ENCODE measurements around the gene CERS5.
"Not testable (repeated sequence)": the region's sequence is repeated elsewhere in the genome, so short reads cannot be mapped to it uniquely, and the experiment has no call there.

CERS5 gene

GRCh38 chr12:50186681-50187080 is 19.5 kb upstream of the CERS5 start:
- DNase-seq = no peak

GRCh38 chr12:50185970-50186663 is 18.9 kb upstream of the CERS5 start:
- peak; percentile 81 for DNase-seq

DNA sequence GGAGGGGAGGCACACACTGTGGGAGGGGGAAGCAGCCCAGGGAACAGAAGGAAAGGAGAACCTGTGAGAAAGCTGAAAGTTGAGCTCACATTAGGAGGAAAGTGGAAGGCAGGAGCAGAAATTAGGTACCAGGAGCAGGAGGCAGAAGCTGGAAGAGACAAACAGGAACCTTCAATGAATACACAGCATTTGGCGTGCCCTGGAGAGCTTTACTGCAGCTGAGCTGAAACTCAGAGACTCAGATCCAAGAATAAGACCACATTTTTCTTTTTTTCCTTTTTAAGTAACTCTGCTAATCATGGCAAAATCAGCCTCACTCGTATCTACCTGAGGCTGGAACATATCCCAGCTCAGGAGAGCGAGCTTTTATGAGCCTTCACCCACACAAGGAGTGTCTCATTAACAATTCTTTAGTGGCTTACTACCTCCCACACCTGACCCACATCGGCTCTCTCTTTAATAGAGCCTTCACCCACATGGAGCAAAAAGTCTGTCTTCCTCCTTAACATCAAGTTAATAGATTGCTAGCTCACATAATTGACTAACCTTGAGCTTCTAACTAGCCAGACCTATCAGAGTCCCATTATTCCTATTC is 18.2 kb upstream of the CERS5 start:
- DNase-seq = peak; percentile 49

- DNase-seq = no peak
Measured at GRCh38 chr12:50184261-50184660, 17.1 kb upstream of the CERS5 start.

GRCh38 chr12:50182461-50182860 is 15.3 kb upstream of the CERS5 start:
- DNase-seq = no peak

DNA sequence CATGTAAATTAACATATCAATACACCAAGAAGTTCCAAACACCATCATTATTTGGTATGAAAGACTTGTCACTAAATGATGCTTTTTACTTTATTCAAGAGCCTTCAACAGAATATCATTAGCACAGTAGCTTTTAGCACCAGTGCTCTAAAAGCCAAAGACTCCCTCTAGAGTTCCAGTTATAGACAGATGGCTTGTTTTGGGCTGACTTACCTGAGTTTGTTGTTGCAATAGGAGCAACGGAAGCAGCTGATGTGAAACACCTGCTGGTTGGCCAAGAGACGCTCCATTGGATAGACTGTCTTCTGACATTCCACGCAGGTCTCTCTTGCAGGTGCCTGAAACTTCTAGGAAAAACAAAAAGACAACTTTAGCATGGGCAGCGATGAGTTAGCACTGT is 14.5 kb upstream of the CERS5 start:
- DNase-seq = no peak

DNA sequence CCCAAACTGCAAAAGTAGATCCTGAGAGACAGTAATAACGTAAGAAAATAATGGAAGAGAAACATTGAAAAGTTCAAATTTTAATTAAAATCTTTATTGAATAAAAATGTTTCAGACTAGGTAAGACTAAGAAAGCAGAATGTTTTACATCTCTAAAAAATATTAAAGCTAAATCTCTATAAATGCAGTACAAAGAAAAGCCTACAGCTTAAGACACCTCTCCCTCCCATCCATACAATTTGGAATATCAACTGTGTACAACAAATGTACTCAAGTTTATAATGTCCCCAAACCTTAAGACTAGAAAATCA is 8.5 kb upstream of the CERS5 start:
- no peak for DNase-seq

- peak; percentile 20 for DNase-seq
Measured at GRCh38 chr12:50174971-50175715, 8.0 kb upstream of the CERS5 start.

DNA sequence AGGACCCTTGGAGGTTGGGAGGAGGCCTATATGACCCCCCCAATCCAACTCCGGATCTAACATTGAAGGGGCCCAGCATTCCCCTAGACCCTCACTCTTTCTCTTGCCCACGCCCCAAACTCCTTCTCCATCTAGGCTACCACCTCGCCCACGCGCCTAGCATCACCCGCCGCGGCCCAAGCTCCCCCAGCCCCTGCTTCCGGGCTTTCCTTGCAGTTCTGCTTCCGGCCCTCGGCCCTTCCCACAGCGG is 445 bp downstream of the CERS5 start:
- DNase-seq = no peak

GRCh38 chr12:50164963-50165362 is 2.2 kb downstream of the CERS5 start:
- DNase-seq = no peak

- DNase-seq = no peak
Measured at GRCh38 chr12:50162230-50162629, 4.9 kb downstream of the CERS5 start.

DNA sequence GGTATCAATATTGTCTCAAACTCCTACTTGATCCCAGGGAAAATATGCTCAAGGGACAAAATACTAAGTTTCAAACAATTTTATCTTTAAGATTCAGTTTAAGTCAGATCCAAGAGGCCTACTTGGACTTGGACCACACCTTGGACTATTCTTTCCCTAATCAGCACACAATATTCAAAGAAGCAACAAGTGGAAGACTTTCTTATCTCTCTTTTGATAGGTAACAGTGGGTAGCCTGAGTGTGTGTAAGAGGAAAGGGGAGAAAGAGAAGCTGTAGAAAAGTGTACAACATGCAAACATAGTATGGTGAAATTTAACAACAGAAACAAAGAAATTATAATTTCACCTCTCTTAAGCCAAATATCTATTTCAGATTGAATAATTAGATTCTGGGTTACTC is 6.5 kb downstream of the CERS5 start:
- no peak for DNase-seq

DNA sequence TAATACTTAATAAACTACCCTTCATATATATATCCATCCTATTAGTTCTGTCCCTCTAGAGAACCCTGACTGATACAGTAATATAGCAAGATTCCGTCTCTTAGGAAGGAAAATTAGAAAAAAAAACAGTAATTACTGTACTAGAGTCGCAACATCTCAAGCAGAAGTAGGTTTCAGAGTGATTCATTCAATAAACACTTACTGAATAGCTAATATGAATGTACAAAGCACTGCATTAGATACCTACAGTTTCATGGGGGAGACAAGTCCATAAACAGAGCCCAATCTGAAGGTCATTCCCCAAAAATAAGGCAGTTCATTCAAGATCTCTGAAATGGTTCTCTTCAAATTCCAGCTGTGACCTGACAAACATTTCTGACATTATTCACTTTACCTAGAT is 9.9 kb downstream of the CERS5 start:
- DNase-seq = no peak

DNA sequence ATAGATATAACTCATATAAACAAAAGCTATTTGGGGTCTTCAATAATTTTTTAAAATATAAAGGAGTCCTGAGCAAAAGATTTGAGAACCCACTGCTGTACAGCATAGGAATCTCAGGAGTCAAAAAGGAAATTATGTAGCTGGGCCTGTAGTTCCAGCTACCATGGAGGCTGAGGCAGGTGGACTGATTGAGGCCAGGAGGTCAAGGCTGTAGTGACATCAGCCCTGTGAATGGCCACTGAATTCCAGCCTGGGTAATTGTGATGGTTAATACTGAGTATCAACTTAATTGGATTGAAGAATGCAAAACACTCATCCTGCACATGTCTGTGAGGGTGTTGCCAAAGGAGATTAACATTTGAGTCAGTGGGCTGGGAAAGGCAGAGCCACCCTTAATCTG is 10.5 kb downstream of the CERS5 start:
- no peak for DNase-seq

- not testable (repeated sequence) for DNase-seq
Measured at GRCh38 chr12:50154947-50155346, 12.2 kb downstream of the CERS5 start.

DNA sequence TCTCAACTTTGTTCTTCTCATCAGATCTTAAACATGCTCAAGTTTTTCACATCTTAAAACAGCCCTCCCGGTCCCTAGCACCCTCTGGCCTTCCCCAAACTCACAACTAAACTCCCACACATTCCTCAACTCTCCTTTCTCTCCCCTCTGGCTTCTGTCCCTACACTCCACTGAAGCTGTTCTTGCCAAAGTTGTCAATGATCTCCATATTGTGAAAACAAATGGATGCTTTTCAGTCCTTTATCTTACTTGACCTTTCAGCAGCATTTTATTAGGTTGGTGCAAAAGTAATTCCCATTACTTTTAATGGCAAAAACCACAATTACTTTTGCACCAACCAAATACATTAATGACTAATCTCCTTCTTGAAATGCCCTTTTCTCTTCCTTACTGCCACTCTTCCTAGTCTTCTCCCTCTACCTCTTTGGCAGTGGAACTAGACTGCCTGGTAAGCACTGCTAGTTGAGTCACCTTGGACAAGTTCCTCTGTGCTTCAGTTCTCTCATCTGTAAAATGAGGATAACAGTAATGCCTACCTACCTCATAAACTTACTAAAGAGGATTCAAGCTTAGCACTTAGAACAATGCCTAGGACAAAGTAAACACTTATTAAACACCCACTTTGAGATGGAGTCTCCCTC is 16.0 kb downstream of the CERS5 start:
- DNase-seq = no peak

DNA sequence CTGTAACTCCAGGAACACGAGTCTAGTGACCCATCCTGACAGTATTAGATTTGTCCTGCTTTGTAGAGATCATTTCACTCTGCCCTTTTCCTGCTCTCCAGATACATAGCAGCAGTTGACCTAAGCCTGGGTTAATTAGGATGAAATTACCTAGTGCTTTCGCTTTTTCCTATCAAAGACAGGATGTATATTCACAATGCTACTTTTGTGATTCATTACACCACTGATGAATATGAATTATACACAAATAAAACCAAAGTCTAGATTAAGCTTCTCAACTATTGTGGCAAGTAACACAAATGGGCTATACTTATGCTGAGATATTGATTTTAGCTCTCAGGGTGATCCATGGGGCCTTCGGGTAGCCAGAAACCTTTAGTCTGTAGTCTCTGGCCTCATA is 17.9 kb downstream of the CERS5 start:
- no peak for DNase-seq

GRCh38 chr12:50148011-50148410 is 19.2 kb downstream of the CERS5 start:
- not testable (repeated sequence) for DNase-seq

DNA sequence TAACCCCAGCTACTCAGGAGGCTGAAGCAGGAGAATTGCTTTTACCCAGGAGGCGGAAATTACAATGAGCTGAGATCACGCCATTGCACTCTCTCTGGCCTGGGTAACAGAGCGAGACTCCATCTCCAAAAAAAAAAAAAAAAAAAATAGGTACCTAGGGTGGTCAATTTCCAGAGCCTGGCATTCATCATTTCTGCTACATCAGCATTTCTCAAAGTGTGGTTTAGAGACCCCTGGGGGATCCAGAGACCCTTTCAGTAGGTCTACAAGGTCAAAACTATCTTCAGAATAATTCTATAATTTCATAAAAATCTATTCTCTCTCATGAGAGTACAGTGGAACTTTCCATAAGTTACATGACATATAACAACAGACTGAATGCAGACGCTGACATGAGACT is 19.9 kb downstream of the CERS5 start:
- DNase-seq = no peak

- no peak for DNase-seq
Measured at GRCh38 chr12:50145439-50145838, 21.7 kb downstream of the CERS5 start.

DNA sequence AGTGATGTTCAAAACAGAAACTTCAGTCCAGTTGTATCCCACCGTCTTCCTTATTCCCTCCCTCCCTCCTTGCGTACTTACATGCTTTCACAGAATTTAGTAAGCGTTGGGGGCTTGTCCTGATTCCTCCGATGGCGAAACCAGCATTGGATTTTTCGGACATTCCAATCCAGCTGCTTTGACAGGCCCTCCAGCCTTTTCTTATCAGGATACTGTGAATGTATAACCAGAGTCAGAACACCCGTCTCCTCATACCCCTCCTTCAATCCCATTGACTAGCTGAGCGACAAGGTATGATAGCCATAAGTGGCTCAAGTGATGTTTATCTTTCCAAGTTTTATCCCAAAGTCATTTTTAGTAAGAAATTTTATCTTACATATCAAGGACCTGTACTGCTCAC is 24.2 kb downstream of the CERS5 start:
- DNase-seq = no peak

- no peak for DNase-seq
Measured at GRCh38 chr12:50132505-50133135, 34.5 kb downstream of the CERS5 start.

GRCh38 chr12:50129290-50129689 is 37.9 kb downstream of the CERS5 start:
- no peak for DNase-seq

DNA sequence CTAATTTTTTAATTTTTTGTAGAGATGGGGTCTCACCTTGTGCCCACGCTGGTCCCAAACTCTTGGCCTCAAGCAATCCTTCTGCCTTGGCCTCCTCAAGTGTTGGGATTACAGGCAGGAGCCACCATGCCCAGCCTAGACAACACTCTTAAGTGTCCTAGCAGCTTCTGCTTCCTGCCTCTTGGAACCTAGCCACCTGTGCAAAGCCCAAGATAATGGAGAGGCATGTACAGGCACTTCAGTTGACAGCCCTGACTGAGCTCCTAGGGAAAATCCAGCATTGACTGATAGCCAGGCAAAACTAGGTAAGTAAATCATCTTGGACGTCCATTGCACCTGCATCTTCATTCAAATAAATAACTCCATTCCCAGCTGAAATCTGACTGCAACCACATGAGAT is 39.6 kb downstream of the CERS5 start:
- no peak for DNase-seq
